Trophoblast cell (in vitro differentiated cells and primary cell): Measurements from ENCODE around the gene SLC16A2.
"Not testable (repeated sequence)": the region's sequence is repeated elsewhere in the genome, so short reads cannot be mapped to it uniquely, and the experiment has no call there.

ENCODE experiments used
- DNase-seq, 2 donors: peaks; one replicate each; pipeline ENCODE4 v3.0.0-alpha.2; 2016
- H2AFZ ChIP-seq: 2 replicates; pipeline ENCODE4 v1.6.1; 2013; ENCODE audit warnings: low read length, moderate library complexity, mild to moderate bottlenecking; ENCODE audit not compliant: insufficient read depth, poor library complexity
- H2AK5ac ChIP-seq: 2 replicates; pipeline ENCODE4 v1.6.1; 2013; ENCODE audit warnings: mild to moderate bottlenecking, low read length
- H2BK120ac ChIP-seq: 2 replicates; pipeline ENCODE4 v1.6.1; 2013; ENCODE audit warnings: low read length, mild to moderate bottlenecking, moderate library complexity; ENCODE audit not compliant: insufficient read depth, poor library complexity
- H2BK12ac ChIP-seq: 2 replicates; pipeline ENCODE4 v1.6.1; 2013; ENCODE audit warnings: mild to moderate bottlenecking, low read length, moderate library complexity
- H2BK5ac ChIP-seq: 2 replicates; pipeline ENCODE4 v1.6.1; 2013; ENCODE audit warnings: low read length, low read depth, moderate library complexity, mild to moderate bottlenecking; ENCODE audit not compliant: poor library complexity
- H3K14ac ChIP-seq: 2 replicates; pipeline ENCODE4 v1.6.1; 2013; ENCODE audit warnings: mild to moderate bottlenecking, low read length
- H3K18ac ChIP-seq: 2 replicates; pipeline ENCODE4 v1.6.1; 2013; ENCODE audit warnings: mild to moderate bottlenecking, low read length
- H3K23ac ChIP-seq: 2 replicates; pipeline ENCODE4 v1.6.1; 2013; ENCODE audit warnings: low read length
- H3K27ac ChIP-seq: 2 replicates; pipeline ENCODE4 v1.5.1; 2013; ENCODE audit warnings: low read depth, mild to moderate bottlenecking, inconsistent platforms, low read length, moderate library complexity
- H3K27me3 ChIP-seq: 2 replicates; pipeline ENCODE4 v1.6.1; 2013; ENCODE audit warnings: inconsistent platforms, mild to moderate bottlenecking, low read length, moderate library complexity; ENCODE audit not compliant: insufficient read depth
- H3K36me3 ChIP-seq, 2 experiments: 1 replicate in 1 of 2; 2 replicates in 1 of 2; pipeline ENCODE4 v1.6.1; 2013; ENCODE audit warnings: low read length in 2 of 2, mild to moderate bottlenecking in 2 of 2, moderate library complexity in 1 of 2; ENCODE audit not compliant: insufficient read depth in 2 of 2, control insufficient read depth in 1 of 2
- H3K4ac ChIP-seq: 2 replicates; pipeline ENCODE4 v1.6.1; 2013; ENCODE audit warnings: low read depth, mild to moderate bottlenecking, low read length, moderate library complexity
- H3K4me1 ChIP-seq, 2 experiments: 1 replicate in 1 of 2; 2 replicates in 1 of 2; pipeline ENCODE4 v1.6.1; 2013; ENCODE audit warnings: low read length in 2 of 2, mild to moderate bottlenecking in 2 of 2, moderate library complexity in 1 of 2; ENCODE audit not compliant: insufficient read depth in 2 of 2, control insufficient read depth in 1 of 2
- H3K4me2 ChIP-seq: 2 replicates; pipeline ENCODE4 v1.6.1; 2013; ENCODE audit warnings: inconsistent platforms, mild to moderate bottlenecking, low read length, moderate library complexity
- H3K4me3 ChIP-seq: 2 replicates; pipeline ENCODE4 v1.5.1; 2013; ENCODE audit warnings: mild to moderate bottlenecking, low read depth, low read length, inconsistent platforms
- H3K79me1 ChIP-seq: one replicate; pipeline ENCODE4 v1.6.1; 2013; ENCODE audit warnings: low read length
- H3K79me2 ChIP-seq: 2 replicates; pipeline ENCODE4 v1.6.1; 2013; ENCODE audit warnings: low read length, mild to moderate bottlenecking; ENCODE audit not compliant: control insufficient read depth, insufficient read depth, poor library complexity
- H3K9ac ChIP-seq: 2 replicates; pipeline ENCODE4 v1.6.1; 2013; ENCODE audit warnings: mild to moderate bottlenecking, low read length
- H3K9me3 ChIP-seq: 2 replicates; pipeline ENCODE4 v1.6.1; 2013; ENCODE audit warnings: low read depth, mild to moderate bottlenecking, control low read depth, inconsistent platforms, low read length; ENCODE audit not compliant: insufficient read depth
- H4K12ac ChIP-seq: 2 replicates; pipeline ENCODE4 v1.6.1; 2013; ENCODE audit warnings: low read depth, mild to moderate bottlenecking, low read length, moderate library complexity
- H4K8ac ChIP-seq: 2 replicates; pipeline ENCODE4 v1.6.1; 2013; ENCODE audit warnings: low read depth, mild to moderate bottlenecking, low read length, moderate library complexity
- H4K91ac ChIP-seq: one replicate; pipeline ENCODE4 v1.6.1; 2013; ENCODE audit warnings: low read depth, mild to moderate bottlenecking, low read length, moderate library complexity
- WGBS: extraction: QIAGEN DNeasy Blood & Tissue Kit; methylation state at CpG from one replicate; pipeline ENCODE4 v1.1.7; 2013; ENCODE audit warnings: missing lambda C conversion rate; ENCODE audit not compliant: insufficient read length, insufficient coverage; ENCODE audit errors: extremely low coverage; 5-methylcytosine and 5-hydroxymethylcytosine counted together

SLC16A2 gene

DNA sequence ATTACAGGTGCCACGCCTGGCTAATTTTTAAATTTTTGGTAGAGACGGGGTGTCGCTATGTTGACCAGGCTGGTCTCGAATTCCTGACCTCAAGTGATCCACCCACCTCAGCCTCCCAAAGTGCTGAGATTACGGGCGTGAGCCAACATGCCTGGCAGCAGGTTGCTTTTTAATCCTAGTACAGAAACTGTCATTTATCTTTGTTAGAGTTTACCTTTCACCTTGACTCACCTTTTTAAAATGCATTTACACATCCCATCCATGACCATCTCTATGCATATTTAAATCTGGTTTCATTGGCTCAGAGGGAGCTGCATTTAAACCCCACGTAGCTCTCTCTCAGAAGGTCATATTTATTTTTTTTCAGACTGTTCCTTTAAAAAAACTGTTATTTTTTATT lies 31.9 kb downstream of the SLC16A2 start:
- H3K9ac ChIP-seq = no peak overlapping the region
- H3K36me3 ChIP-seq = no peaks in the 10 kb centered on the region
- no peak overlapping the region for H2AFZ ChIP-seq
- no peak overlapping the region for H4K91ac ChIP-seq
- no peak overlapping the region for H2BK5ac ChIP-seq
- H3K14ac ChIP-seq = no peak overlapping the region
- no peaks in the 10 kb centered on the region for H3K79me2 ChIP-seq
- no peak overlapping the region for H4K12ac ChIP-seq
- no CpG with 5 or more reads among the region's 7 CpGs for WGBS
- no peak overlapping the region for H4K8ac ChIP-seq
- H3K4me3 ChIP-seq = no peak overlapping the region
- H3K9me3 ChIP-seq = no peaks in the 10 kb centered on the region
- no peak overlapping the region for H3K18ac ChIP-seq
- no peak for DNase-seq
- H3K4me2 ChIP-seq = no peak overlapping the region
- no peaks in the 10 kb centered on the region for H3K79me1 ChIP-seq
- H3K4me1 ChIP-seq = no peaks in the 10 kb centered on the region
- H2BK120ac ChIP-seq = no peak overlapping the region
- no peak overlapping the region for H3K27ac ChIP-seq
- no peak overlapping the region for H3K4ac ChIP-seq
- H2AK5ac ChIP-seq = no peak overlapping the region
- no peak overlapping the region for H2BK12ac ChIP-seq
- no peaks in the 10 kb centered on the region for H3K27me3 ChIP-seq
- no peak overlapping the region for H3K23ac ChIP-seq

DNA sequence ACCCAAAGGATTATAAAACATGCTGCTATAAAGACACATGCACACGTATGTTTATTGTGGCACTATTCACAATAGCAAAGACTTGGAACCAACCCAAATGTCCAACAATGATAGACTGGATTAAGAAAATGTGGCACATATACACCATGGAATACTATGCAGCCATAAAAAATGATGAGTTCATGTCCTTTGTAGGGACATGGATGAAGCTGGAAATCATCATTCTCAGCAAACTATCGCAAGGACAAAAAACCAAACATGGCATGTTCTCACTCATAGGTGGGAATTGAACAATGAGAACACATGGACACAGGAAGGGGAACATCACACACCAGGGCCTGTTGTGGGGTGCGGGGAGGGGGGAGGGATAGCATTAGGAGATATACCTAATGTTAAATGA lies 32.9 kb downstream of the SLC16A2 start:
- not testable (repeated sequence) for H3K36me3 ChIP-seq, H3K4me1 ChIP-seq, H2BK120ac ChIP-seq, H2BK5ac ChIP-seq, DNase-seq, H3K79me1 ChIP-seq, H3K14ac ChIP-seq, H3K18ac ChIP-seq, H2AFZ ChIP-seq, H3K9me3 ChIP-seq, H3K27ac ChIP-seq, H3K27me3 ChIP-seq, H4K91ac ChIP-seq, H3K9ac ChIP-seq, H2BK12ac ChIP-seq, H3K4me3 ChIP-seq, H4K8ac ChIP-seq, H2AK5ac ChIP-seq, H3K4ac ChIP-seq, H3K23ac ChIP-seq, H3K79me2 ChIP-seq, H4K12ac ChIP-seq, H3K4me2 ChIP-seq
- WGBS = no CpG with 5 or more reads among the region's 3 CpGs

DNA sequence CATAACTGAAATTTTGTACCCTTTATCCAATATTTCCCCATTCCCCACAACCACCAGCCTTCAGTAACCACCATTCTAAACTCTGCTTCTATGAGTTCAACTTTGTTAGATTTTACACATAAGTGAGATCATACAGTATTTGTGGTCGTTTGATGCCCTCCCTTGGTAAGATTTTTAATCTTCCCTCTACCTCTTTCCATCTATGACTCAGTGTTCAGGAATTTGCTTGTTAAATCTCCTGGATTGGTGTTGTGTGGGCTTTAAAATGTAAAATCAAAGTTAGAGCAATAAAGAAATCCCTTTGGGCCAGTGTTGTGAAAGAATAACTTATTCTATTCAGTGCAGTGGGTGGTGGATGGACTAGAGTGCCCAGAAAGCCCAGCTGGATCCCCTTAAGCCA lies 37.4 kb downstream of the SLC16A2 start:
- no peak overlapping the region for H3K27ac ChIP-seq
- no peak overlapping the region for H2BK12ac ChIP-seq
- H3K79me2 ChIP-seq = no peaks in the 10 kb centered on the region
- no peak overlapping the region for H3K9ac ChIP-seq
- no CpG with 5 or more reads among the region's 1 CpG for WGBS
- no peaks in the 10 kb centered on the region for H3K79me1 ChIP-seq
- H4K12ac ChIP-seq = no peak overlapping the region
- H3K18ac ChIP-seq = no peak overlapping the region
- no peaks in the 10 kb centered on the region for H3K4me1 ChIP-seq
- no peaks in the 10 kb centered on the region for H3K36me3 ChIP-seq
- no peak overlapping the region for H4K8ac ChIP-seq
- no peak overlapping the region for H2AFZ ChIP-seq
- no peak overlapping the region for H4K91ac ChIP-seq
- no peak overlapping the region for H2BK120ac ChIP-seq
- no peak overlapping the region for H3K4me3 ChIP-seq
- DNase-seq = peak in 1 of 2 donors; percentile 35
- no peaks in the 10 kb centered on the region for H3K27me3 ChIP-seq
- no peak overlapping the region for H3K4me2 ChIP-seq
- no peak overlapping the region for H2AK5ac ChIP-seq
- H2BK5ac ChIP-seq = no peak overlapping the region
- H3K4ac ChIP-seq = no peak overlapping the region
- no peak overlapping the region for H3K23ac ChIP-seq
- H3K9me3 ChIP-seq = no peaks in the 10 kb centered on the region
- no peak overlapping the region for H3K14ac ChIP-seq

DNA sequence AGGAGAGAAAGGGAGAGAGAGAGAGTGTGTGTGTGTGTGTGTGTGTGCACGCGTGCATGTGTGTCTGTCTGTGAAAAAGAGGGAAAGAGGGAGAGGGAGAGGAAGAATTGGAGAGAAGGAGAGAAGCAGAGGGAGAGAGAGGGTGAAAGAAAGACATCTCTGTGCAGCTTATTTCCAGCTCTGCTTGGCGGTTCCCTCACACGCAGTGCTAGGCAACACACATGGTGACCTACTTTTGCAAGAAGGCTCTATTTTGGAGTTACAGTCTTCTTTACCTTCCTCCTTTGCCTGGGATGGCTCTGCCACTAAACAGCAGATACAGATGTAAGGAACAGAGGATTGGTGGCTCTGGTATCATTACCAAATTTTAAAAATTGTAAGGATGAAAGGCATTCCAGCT lies 40.1 kb downstream of the SLC16A2 start:
- H2AFZ ChIP-seq = no peak overlapping the region
- H2BK120ac ChIP-seq = no peak overlapping the region
- no peak overlapping the region for H3K14ac ChIP-seq
- no peak overlapping the region for H3K4me3 ChIP-seq
- no peak overlapping the region for H4K12ac ChIP-seq
- no peak overlapping the region for H3K23ac ChIP-seq
- H3K4ac ChIP-seq = no peak overlapping the region
- H3K4me2 ChIP-seq = no peak overlapping the region
- H2BK5ac ChIP-seq = no peak overlapping the region
- no peaks in the 10 kb centered on the region for H3K9me3 ChIP-seq
- WGBS = no CpG with 5 or more reads among the region's 4 CpGs
- no peak overlapping the region for H4K8ac ChIP-seq
- H3K36me3 ChIP-seq = no peaks in the 10 kb centered on the region
- DNase-seq = no peak
- H2BK12ac ChIP-seq = no peak overlapping the region
- H4K91ac ChIP-seq = no peak overlapping the region
- H3K79me2 ChIP-seq = no peaks in the 10 kb centered on the region
- no peaks in the 10 kb centered on the region for H3K4me1 ChIP-seq
- no peak overlapping the region for H3K18ac ChIP-seq
- no peaks in the 10 kb centered on the region for H3K79me1 ChIP-seq
- H3K27ac ChIP-seq = no peak overlapping the region
- no peak overlapping the region for H2AK5ac ChIP-seq
- no peak overlapping the region for H3K9ac ChIP-seq
- H3K27me3 ChIP-seq = no peaks in the 10 kb centered on the region
